RPMI8226 (cell line): ENCODE measurements around the gene TATDN2.
"Not testable (repeated sequence)": the region's sequence is repeated elsewhere in the genome, so short reads cannot be mapped to it uniquely, and the experiment has no call there.

ENCODE experiments used
- DNase-seq: peaks from one replicate; pipeline ENCODE4 v3.0.0-alpha.2; 2015

Gene TATDN2

DNA sequence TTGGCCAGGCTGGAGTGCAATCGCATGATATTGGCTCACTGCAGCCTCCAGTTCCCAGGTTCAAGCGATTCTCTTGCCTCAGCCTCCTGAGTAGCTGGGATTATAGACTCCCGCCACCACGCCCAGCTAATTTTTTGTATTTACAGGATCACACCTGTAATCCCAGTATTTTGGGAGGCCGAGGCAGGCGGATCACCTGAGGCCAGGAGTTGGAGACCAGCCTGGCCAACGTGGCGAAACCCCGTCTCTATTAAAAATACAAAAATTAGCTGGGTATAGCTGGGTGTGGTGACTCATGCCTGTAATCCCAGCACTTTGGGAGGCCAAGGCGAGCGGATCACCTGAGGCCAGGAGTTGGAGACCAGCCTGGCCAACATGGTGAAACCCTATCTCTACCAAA lies 24.2 kb downstream of the TATDN2 start:
- DNase-seq, result not testable (repeated sequence)

DNA sequence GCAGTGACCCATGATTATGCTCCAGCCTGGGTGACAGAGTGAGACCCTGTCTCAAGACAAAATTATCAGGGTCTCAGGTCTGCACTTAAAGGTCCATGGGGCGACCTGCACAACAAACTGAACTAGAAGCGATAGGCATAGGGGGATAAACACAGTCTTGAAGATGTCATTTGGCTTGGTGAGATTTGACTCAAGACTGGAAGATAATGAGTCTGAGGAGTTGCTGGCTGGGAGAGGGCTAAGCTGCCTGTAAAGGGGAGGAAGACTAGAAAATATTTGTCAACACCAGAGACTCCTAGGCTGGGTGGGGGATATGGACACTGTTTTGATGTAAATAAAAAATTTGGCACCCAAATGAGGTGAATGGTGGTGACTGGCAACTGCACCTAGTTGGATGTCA lies 24.7 kb downstream of the TATDN2 start:
- DNase-seq, result no peak

DNA sequence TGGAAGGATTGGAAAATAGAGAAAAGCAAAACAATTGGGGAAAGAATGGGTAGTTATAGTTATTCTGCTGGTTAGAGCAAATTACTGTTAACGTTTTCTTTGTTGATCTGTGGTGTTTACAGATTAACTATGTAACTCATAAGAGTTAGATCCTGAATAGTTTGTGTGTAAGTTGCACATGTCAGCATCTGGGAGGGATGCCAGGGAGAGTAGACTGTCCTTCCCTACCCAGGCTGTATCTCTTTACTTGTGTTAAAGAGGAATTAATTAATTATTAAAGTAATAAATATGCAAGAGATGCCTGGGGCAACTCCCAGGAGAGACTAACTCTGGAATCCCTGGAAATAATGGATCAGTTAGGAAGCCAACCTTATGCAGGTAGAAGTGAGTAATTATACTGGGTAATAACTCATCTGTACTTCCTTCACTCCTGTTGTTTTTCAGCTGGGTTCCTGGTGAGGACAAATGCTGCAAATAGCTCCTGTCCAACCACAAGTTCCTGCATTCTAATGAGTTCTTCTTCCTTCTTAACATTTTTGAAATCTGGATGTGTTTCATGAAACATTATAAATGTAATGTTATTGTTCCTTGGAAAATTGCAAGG lies 25.5 kb downstream of the TATDN2 start:
- DNase-seq, result no peak

DNA sequence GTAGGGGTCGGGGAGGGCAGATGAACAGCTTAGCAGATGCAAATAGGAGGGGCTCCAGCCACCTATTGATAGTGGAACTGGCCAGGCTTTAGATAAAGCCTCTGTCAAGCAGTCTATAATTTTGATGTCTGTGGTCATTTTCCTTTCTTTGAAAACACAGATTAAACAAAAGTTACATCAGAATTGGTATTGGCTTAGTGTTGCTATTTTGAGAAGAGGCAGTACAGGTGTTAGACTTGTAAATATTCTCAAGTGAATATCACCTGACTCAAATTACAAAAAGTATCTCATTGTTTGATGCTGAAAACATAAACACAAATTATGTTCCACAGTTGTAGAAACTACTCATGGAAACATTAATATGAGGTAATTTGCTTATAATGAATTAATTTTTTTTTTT lies 26.3 kb downstream of the TATDN2 start:
- DNase-seq, result no peak

DNA sequence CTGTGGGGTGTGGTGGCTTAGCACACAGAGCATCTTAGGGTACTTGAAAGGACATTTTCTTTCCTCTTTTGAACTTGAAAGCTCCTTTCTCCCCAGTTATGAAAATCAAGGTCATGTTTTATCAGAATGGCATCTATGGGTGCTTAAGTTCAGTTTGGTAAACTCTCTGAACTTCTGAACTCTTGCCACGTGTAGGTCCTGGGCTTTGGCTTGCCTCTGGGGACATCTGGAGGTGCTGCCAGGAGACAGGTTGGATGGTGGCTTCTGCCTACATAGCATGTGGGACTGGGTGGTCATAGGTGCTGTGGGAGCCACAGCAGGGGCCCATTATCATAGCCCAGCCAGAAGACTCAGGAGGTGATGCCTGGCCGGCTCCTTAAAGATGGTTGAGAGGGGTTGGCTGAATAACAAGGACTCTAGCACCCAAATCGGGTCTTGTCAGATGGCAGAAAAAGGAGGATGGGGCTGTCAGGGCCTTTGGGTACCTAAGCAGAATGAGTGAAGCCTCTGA lies 28.9 kb downstream of the TATDN2 start:
- DNase-seq, result no peak

DNA sequence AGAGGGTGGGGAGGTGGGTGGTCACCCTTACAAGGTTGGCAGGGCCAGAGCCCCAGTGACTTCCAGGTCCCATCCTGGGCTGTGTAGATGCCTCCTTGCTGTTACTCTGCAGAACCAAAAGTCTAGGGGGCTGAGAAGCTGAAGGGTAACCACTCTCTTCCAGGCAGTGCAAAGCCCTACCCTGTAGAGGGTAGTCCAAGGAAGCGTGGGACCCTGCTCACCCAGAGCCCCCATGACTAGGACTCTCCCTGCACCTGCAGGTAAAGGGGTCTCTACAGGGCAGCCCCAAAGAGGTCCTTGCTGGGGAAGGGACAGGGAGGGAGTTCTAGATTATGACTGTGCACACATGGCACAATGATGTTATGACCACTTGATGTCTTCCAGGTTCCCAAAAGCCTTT lies 30.2 kb downstream of the TATDN2 start:
- no peak for DNase-seq

DNA sequence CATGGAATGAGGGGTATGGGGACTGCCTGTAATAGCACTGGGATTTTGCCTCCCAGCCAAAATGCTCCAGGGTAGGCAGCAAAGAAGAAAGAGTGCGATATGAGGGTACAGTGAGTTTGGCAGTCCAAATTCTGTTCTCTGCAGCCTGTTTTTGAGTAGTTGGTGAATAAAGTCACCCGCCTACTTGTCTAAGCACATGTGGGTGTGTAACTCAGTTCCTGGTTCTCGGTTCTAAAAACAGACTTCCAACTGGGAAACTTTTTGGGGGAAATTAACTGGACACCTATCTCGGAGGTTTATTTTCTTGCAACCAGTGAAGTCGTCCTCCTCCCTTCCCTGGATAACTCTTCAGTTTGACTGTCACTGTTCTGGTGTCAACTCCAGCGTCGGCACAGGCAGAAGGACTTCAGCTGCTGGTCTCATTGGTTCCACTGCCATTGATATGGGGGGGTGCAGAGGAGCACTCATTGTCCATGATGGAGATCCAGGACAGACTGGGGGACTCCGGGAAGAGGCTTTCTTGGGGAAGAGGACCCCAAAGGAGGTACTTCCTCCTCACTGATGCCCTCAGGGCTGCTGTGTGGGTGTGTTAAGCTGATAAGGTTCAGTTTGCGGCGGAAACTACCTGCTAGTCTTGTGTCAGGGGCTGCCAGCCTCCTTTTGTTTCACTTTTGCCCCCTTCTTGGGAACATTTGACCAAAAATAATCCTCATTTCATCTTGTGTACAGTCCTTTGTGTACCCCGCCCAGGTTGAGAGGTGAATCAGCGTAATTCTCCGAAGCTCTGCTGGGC lies 31.3 kb downstream of the TATDN2 start:
- DNase-seq, result no peak

DNA sequence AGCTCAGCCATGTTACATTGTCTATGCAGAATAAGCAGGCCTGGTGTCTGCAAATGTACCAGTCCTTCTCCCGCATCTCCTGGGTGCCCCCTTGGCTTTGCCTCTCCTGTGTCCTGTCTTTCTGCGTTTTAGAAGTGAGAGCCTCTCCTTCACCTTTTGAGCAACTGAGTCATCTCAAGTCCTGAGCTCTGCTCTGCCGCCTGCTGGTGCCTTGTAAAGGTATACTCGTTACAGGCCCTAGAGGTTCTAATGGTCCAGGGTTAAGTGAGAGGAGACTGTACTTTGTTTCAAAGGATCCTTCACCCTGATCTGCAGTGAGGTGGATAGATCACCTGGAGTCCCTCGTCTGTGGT lies 31.9 kb downstream of the TATDN2 start:
- DNase-seq, result no peak

DNA sequence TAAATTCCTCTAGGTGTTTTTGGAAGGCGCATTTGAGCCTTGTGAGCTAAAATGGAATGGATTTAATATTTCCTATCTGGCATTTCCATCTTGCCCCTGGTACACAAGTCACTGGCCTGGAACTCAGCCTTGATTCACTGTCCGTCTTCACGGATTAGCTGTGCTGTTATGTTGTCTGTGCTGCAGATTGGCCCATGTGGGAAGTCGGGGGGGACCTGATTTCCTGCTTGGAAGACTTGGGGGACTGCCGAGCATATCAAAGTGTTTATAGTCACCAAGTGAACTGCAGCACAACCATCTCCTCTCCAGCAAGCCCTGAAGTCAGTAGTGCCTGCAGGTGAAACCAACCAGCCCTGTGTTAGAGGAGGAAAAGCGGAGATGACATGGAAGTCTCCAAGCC lies 32.3 kb downstream of the TATDN2 start:
- DNase-seq, result no peak

DNA sequence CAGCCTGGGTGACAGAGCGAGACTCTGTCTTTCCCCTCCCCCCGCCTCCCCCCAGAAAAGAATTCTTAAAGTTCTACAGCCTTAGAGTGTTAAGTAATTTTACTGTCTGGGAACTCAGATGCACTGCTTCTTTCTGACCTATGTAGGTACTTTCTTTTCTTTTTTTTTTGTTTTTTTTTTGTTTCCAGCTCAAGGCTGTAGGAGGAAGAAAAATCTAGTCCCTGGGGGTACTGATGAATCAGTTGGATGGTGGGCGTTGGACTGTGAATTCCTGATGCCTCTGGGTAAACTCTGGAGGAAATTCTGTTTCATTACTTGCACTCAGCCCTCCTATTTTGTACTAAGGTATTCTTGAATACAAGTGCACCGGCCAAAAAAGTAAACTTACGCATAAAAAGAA lies 33.7 kb downstream of the TATDN2 start:
- DNase-seq, result no peak

DNA sequence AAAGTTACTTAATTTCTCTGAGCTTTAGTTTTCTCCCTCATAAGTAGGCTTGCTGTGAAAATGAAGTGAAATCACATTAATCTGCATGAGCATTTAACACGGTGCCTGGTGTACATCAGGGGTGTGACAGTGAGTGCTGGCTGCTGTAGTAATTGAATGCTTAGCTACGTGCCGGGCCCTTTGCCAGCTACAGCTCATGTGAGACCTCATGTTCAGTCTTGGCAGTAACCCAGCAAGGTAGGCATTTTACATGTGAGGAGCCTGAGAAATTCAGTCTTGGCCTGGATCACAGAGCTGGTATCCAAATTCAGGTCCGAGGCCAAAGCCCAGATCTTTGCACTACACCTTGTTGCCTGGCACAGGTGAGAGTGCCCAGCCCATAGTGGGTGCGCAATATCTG lies 35.4 kb downstream of the TATDN2 start:
- peak; percentile 30 for DNase-seq

DNA sequence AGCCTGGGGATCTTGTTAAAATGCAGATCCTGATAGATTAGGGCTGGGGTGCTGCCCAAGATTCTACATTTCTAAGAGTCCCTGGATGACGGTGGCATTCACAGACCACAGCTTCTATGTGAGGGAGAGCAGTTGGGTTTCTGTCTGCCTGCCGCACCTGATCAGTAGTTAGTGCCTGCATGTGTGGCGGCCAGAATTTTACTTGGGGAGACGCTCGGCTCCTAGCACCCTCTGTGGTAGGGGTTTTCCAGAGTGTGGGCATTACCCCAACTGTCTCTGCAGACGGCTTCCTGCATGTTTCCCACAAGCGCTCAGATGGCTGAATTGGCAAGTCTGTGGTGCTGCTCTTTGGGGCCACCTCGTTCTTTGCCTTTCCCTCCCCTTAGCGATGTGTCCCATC lies 36.2 kb downstream of the TATDN2 start:
- DNase-seq, result no peak

DNA sequence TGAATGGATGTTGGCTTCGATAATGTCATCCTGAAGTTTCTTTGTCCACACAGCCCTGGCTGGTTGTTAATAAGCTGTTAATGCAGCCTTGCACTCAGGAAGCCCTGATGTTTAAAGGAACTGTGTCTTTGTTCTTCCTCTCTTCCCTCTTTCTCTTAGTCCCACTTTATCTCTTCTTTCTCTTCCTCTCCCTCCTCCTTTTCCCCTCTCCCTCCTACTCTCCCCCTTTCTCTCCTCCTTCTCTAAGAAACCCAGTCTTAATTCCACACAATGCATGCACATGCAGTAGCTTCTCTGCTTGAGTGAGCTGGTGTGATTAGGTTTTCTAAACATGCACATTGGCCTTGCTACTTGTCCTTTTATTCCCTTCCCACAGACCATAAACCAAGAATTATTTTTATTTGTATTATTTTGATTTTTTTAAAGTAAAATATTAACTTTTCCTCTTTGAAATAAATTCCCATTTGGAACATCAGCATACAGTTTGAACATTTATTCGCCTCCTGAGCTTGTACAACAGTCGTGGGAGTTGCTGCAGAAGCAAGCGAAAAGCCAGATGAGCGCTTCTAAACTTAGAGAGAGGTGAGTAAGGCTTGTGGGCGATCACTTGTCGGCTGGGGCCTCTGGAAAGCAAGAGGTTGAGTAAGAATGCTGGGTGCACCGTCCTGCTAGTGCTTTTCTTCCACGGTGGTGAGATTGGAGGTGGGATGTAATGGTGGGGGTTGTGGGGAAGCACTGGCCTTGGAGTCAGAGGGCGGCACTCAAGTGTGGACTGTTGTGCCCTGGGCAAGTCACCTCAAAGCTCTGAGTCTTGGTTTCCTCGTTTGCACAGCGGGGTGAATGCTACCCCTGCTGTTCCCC lies 37.2 kb downstream of the TATDN2 start:
- DNase-seq, result no peak

DNA sequence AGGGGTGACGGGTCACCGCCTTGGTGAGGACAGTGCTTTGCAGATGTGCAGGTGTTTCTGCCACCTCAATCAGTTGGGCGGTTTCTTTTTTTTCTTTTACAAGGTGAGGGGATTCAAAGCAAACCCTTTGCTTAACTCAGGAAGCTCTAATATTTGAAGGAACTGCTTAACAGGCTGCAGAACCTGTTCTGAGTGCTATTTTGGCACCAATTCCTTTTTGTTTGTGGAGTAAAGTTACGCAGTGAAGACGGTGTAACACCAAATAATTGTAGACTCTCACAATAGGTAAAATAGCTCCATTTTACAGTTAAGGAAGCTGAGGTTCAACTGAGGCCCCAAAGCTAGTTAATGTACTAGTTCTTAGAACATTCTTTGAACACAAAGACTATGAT lies 37.9 kb downstream of the TATDN2 start:
- DNase-seq, result no peak

DNA sequence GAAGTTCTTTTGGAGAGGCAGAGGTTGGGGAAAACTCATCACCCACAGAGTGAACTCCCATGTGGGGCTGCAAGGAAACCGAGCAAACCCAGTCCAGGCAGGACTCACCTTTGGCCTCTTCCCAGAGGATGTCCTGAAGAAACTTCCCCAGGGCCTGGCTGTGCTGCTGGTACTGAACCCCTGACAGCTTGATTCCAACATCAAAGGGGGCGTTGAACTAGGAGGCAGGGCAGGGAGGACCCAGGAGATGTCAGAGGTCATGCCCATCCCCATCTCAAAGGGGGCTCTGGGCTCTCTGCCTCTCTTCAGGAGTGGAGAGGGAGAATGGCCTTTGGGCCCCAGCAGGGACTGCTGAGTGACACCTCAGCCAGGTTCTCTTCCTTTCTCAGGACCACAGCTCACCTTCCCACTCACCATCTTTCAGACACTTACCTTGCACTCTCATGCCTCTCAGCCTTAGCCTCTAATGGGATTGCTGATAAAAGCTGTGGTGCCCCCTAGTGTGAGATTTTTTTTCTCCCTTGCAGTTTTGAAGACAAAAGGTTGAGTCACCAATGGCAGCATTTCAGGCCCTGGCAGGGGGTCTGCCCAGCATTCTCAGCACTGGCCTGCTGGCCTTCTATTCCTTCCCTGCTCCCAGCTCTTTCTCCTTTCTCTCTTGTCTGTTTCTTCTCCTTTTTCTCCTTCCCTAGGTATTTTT lies 38.5 kb downstream of the TATDN2 start:
- no peak for DNase-seq

DNA sequence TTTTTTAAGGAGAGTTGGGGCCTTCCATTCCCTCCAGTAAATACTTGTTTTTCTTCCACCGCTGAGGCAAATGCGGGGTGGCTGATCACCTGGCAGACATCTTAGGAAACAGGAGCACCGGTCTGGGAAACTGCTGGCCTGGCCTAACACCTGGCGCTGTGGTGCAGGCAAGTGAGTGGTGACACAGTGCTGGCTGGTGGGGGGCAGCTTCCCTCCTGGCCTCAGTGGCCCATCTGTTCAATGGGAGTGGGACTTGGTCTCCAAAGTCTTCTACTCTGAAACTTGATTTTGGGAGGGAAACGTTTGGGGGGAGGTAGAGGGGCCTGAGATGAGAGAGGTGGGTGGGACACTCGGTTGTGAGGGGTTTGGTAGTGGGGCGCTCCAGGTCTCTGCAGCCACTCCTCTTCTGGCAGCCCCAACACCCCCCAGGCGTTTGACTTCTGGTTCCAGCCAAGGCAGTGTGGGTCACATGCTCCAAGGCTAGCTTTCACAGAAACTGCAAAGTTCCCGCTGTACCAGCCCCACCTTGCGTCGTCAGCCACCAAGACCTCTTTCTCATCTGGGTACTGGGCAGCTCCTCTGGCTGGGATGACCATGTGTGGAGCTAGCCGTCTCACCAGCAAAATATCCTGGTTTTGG lies 39.8 kb downstream of the TATDN2 start:
- no peak for DNase-seq

DNA sequence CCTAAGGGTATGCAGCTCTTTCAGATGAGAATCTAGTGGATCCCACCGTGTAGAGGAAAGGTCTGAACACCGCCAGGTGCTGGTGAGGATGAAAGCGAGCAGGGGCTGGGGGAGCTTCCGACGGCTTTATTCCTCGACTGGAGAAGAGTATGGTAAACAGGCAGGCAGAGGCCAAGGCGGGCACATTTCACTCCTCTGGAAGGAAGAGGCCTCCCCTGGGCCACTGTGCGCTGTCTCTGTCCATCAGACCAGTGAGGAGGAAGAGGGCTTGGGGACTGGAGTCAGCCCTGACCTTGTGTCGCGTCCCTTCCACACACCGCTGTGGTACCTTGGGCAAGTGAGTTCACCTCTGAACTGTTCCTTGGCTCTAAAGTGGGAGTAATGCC lies 40.3 kb downstream of the TATDN2 start:
- no peak for DNase-seq

DNA sequence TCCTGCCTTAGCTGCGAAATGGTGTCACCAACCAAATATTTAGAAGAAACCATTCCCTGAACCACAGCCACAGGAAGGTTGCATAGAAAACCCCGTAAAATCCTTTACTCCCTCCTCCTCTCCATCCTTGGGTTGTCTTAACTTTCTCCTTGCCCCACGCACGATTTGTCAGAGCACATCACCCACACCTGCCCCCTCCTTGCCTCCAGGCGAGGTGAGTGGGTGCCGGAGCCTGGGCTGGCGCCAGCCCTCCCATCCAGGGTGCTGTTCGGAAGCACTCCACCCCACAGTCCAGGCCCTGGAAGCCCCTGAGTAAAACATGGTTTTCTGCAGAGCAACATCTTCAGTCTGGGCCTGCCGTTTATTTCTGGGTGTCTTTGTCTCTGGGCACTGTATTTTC lies 40.8 kb downstream of the TATDN2 start:
- no peak for DNase-seq

DNA sequence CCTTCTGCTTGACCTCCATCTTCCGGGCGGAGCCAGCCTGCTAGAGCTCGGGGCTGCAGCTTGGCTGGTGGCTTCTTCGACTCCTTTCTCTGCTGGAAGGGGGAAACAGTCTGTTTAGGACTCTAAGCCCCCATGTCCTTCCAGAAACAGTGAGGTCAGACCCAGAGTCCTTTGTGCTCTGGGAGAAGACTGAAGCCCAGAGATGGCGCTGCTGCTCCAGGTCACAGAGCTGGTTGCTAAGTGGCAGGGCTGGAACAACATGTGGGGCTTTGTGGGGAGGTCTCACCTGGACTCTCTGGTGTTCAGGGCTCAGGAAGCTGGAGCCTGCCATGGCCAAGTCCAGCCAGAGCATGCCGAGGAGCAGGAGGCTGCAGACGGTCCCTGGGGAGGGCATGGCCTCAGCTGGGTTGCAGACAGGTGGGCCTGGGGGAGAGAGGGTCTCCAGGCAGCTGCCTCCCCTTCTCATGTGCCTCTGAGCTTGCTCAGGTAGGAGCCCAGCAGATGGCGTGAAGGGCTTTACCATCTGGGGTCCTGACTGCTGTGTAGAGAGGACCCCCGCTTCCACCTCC lies 41.6 kb downstream of the TATDN2 start:
- no peak for DNase-seq

DNA sequence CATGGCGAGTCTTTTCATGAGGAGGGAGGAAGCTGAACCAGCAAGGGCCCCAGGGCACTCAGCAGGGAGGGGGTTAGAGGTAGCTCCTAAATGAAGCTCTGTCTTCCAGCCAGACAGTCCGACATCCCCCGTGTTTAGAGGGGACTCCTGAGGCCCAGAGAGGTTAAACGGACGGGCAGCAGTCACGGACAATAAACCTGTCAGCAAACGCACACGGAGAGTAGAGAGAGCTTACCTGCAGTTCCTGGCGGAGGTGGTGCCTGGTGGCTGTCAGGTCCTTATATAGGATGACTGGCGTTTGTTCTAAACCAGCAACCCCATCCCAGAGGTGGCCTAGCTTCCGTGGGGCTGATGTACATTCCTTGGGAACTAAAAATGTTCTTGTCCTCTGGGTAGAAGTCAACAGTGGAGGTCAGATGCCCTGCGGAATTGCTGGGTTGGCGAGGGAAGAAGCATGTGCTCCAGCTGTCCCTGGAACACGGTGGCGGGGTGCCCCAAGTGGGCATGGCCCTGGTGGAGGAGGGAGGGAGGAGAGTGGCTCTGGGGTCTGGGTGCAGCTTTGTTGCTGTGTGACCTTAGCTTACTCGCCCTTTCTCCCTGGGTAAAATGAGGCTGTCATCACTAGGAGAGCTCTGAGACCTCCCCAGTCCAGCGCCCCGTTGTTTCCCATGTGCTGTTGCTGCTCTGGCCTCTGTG lies 42.4 kb downstream of the TATDN2 start:
- DNase-seq, result no peak

DNA sequence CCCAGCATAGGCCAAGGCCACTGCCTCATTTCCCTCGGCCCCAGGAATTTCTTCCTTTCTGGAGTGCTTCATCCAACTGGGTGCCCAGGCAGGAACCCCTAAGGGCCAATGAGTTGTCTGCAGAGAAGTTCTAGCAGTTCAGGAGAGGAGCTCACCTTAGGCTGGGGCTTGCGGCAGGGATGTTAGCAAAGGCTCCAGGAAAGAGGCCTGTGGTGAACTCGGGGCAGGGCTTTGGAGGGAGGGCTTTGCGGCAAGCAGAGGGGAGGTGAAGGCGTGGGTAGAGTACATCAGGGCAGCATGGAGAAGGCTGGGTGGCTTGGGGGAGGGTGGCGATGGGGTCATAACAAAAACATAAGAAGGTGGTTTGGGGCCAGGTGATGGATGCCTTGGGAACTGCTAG lies 43.4 kb downstream of the TATDN2 start:
- DNase-seq, result no peak
